Measurements from ENCODE around the gene NFRKB.
"Not testable (repeated sequence)": the region's sequence is repeated elsewhere in the genome, so short reads cannot be mapped to it uniquely, and the experiment has no call there.

Gene NFRKB

DNA sequence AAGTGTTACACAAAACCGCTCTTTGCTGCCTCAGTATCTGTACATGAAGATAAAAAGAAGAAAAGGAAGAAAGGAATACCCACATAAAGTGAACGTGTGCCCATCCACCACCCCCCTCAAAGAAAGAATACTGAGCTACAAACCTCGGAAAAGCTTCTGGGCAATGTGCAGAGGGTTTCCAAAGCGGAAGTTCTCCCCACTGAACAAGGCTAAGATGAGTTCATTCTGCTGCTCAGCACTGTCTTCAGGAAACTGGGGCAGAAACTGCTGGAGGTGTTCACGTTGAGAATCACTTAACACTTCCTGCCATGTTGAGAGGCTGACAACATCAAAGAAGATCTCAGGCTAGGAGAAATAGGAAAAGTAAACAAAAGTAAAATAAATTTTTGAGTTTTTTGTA, 6.9 kb downstream of the NFRKB start:
- DNase-seq = no peak

DNA sequence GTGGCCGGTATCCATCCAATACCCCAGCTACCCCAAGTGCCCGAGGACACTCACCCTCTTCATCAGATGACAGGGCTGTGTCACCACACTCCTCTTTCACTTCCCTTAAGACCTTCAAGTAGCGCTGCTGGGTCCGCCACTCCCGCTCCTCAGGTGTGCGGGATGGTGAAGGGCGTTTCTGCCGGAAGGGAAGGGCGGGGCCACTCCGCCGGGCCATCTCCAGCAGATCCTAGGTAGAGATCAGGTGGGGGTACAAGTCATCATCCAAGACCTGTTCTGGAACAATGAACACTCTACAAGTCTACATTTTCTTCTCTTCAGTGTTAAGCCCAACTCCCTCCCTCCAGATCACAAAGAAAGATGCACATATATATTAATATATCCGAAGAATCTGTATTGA, 10.0 kb downstream of the NFRKB start:
- no peak for DNase-seq

DNA sequence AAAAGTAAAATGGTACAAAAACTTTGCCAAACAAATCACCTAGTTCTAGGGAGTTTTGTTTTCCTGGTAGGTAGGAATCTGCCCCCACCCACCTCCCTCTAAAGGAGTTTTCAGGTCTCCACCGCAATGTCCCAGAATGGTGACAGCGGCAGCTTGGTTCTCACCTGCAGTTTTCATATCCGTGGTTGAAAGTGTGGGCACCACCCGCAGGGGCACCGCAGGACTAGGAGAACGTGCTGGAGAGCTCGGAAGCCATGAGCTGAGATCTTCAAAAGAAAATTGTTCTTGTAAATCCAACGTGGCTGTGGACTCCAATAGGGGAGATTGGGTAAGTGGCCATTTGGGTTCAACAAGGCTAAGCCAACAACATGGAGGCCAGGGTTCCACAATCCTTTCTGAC, 10.8 kb downstream of the NFRKB start:
- no peak for DNase-seq

DNA sequence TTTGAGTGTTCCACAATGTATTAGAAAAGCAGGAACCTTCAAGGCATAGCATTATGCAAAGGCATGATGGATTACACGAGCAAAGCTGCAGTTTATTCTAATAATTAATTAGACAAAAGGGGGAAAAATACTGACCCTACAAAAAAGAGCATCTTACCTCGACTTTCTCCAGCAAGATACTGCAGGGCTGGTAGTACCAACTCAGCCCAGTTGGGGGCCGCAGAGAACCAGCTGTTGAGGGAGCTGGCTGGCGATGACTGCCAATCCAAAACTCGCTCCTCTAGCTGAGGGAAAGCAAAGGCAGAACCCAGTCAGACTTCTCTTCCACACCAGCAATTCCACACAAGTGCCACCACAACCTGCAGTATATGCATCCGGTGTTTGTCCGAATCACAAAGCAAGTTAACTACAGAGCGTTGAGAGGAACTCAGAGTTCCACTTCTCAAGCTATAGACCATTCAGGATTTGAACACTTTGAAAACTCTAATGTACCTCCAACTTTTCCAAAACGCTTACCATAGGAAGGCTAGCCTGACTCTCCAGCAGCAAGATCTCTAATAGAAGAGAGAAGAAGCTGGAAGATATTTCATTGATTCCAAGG, 13.7 kb downstream of the NFRKB start:
- peak; percentile 45 to 57 for DNase-seq

DNA sequence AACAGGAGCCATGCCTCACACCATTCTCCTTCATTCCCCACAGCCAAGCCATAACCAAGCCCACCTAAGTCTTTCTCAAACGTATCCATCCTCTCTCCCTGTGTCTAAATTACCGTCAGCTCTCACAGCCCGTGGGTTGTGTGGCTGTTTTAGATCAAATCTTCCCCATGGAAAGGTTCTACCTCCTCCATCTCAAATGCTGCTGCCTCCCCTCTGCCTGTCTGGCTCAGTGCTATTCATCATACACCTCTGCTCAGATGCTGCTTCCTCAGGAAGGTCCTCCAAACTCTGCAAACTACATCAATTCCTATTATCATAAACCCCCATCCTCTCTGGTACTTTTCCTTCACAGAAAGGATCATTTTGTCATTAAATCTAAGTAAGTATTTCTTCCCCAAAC, 15.1 kb downstream of the NFRKB start:
- no peak for DNase-seq

DNA sequence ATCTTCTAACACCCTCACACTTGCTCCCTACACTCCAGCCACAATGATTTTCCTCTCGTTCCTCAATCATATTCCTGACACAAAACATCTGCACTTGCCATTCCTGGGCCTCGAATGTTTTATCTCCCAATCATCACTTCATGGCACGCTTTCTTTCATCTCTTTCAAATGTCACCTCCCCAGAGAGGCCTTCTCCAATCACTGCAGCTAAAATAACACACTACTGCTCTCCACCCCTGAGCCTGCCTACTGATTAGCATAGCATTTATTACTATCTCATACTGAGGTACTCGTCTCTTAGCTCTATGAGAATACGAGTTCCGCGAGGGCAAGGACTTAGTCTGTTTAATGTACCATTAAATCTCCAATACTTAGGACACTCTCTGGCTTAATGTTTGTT, 23.5 kb downstream of the NFRKB start:
- DNase-seq = no peak

DNA sequence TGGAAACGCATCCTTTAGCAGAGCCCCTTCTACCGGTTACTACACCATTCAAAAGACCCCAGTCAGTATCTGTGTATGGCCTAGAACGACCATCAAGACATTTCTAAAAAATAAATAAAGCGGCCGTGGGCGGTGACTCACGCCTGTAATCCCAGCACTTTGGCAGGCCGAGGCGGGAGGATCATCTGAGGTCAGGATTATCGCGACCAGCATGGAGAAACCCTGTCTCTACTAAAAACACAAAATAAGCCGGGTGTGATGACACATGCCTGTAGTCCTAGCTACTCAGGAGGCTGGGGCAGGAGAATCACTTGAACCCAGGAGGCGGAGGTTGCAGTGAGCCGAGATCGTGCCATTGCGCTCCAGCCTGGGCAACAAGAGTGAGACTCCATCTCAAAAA, 26.8 kb downstream of the NFRKB start:
- not testable (repeated sequence) for DNase-seq

DNA sequence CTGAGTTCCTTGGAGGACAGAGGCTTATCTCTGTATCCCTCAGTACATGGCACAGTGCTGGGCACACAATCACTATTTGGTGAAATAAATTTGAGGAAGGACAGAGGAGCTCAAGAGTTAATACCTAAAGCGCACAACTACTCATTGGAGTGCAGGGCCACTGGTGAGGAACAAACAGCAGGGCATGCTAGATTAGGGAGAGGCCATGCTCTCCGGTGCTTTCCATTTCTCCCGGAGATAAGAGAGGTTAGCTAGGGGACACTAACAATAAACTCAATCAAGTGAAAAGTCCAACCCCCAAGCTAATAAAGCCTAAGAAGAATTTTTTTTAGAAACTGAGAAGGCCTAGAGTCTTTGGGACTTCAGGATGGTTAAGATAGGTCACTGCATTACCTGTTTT, 29.1 kb downstream of the NFRKB start:
- DNase-seq = no peak

DNA sequence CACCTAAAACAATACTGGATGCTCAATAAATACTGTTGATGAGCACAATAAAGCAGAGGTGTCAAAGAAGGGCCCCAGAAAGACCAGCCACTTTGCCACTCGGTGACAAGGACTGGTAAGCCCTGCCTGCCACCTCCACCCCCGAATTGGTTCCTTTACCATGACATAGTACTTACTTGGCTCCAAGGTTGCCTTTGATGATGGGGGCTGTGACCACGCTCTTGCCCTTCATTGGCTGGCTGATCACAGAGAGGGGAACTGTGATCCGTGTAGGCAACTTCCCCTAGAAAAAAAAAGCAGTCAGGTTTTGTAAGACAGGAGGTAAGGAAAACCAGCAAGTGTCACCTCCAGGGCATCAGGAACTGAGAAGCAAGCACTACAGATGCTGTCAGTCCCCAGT, 29.7 kb downstream of the NFRKB start:
- no peak for DNase-seq

DNA sequence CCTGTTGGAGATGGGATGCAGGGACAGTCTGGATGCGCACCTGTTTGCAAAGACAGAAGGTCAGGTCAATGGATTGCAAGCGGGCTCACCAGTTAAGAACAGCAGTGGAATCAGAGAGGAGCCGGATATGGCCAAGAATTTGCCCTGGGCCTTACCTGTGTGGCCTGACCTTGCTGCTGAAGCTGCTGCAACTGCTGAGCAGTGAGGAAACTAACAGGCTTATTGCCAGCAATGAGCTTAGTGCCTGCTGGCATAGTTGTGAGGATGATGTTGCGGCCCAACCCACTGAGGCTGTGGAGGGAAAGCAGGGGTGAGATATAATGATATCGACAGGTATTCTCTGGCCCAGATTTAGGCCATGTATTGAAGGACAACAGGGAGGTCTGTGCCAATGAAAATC, 30.6 kb downstream of the NFRKB start:
- no peak for DNase-seq

DNA sequence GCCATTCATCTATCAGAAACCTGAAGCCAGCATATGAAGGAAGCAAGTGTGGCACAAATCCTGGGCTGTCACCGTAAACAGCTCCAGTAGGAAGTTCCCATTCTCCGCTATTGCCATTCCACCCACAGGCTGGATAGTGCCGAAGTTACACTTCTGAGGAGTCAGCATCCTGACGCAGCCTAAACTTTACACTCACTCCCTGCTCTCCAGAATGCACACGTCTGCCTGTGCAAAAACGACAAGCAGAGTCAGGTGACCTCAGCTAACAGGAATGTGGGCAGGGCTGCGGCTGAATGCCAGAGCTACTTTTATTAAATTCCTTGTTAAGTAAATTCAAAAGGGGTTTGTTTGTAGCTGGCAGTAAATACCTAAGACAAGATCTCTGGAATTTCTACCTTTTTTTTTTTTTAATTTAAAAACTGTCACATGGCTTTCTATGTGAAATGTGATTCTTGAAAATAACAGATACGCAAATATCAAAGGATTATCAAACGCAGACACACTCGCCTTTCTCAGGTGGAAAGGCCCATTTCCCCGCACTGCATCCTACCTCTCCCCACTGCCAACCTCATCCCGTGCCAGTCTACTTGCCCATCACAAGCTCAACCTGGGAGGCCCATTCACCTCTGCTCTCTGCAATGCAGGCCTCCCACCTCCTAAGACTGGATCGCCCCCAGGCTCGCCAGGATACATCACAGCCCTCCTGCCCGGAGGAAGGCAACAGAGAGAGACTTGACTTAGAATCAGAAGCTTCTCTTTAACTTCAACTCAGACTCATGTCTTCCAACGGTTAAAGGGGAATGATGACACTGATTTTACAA, 33.5 kb downstream of the NFRKB start:
- DNase-seq = no peak

DNA sequence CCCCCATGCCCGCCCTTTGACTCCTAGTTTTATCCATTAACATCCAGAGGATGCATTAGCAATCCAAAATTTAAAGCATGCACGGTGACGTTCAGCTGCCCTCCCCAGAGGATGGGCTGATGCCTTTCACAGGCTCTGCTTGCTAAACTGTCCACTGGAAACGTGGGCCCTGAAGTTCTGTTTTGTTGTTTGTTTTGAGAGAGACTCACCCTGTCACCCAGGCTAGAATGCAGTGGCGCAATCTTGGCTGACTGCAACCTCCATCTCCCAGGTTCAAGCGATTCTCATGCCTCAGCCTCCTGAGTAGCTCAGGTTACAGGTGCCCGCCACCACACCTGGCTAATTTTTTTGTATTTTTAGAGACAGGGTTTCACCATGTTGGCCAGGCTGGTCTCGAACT, 39.3 kb downstream of the NFRKB start:
- DNase-seq = no peak

DNA sequence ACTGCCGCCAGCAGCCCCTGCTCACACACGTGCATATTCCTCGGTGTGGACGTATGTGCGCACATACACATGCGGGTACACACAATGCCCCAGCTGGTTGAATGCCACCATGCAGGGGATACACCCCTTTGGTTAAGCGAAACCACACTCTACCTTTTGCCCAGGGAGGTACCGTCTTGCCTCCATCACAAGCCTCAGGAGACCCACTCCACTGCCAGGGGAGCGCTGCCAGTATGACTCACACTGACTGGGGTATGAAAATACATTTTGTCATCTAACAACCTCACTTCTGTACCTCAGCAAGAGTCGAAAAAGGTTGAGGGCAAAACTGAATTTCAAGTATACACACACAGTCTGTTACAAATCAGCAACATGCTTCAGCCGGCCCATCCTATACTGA, 40.3 kb downstream of the NFRKB start:
- no peak for DNase-seq

DNA sequence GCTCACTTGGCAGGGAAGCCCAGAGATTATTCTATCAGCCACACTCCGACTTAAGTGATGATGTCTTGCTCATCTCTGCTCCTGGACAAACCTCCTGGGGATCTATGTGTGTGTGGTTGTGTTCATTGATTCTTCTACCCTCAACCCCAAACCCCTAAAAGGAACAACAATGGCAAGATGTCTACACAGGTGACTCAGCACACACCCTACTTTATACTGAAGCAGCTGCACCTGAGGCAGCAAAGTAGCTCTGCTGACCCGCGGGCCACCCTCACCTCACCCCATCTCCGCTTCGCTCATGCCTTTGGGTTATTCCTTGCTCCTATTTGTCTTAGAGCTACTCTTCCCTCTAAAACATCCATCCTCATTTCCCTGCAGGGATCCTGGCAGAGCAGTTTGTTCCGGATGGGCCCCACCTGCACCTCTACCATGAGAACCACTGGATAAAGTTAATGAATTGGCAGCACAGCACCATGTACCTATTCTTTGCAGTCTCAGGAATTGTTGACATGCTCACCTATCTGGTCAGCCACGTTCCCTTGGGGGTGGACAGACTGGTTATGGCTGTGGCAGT, 41.1 kb downstream of the NFRKB start:
- DNase-seq = no peak

DNA sequence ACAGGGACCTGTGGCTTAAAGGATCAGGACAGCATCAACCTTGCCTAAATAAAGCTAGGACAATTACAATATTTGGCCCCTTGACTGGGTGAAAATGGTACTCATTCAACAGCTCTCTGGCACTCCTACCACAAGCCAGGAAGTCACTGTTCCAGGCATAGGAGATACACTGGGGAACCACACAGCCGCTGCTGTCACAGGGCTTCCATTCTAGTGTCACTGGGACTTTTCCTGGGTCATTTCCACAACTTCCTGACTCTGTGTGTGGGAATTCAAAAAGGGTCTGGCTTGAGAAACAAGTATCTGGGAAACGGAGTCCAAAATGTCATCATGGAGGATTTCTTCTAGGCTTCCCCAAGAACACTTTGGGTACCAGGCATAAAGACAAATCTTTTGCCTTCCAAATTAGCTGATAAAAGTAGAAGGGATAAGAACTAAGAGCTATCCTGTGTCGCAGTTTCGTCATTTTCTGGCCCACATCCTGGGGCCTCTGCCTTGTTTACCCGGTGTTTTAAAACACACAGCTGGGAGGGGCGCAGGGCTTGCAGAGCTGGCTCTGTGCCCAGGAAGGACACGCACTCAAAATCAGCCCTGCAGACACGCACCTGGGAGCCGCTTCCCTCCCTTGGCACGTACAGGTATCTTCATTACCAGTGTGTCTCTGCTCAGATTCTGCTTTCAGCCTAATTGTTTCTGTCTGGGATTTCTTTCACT, 41.7 kb downstream of the NFRKB start:
- peak; percentile 25 to 46 for DNase-seq

DNA sequence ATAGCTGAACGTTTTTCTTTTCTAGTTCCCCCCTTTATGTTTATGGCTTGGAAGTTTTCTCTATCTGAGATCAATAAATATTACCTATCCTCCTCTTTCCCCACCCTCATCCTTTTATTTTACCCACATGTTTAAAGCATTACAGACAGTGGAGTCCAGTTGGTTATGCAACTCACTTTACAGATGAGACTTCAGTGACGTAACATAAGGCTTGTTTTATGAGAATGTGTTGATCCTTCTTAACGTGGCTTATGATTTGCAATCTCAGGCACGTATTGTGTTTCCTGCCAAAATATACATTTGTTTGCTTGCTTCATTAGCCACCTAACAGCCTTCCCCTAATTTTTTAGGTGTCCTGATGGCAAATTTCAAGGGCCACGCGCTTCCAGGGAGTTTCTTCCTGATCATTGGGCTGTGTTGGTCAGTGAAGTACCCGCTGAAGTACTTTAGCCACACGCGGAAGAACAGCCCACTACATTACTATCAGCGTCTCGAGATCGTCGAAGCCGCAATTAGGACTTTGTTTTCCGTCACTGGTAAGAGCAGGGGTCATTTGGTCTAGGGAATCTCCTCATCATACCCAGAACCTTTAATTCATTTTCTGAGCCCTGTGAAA, 43.1 kb downstream of the NFRKB start:
- DNase-seq = no peak

DNA sequence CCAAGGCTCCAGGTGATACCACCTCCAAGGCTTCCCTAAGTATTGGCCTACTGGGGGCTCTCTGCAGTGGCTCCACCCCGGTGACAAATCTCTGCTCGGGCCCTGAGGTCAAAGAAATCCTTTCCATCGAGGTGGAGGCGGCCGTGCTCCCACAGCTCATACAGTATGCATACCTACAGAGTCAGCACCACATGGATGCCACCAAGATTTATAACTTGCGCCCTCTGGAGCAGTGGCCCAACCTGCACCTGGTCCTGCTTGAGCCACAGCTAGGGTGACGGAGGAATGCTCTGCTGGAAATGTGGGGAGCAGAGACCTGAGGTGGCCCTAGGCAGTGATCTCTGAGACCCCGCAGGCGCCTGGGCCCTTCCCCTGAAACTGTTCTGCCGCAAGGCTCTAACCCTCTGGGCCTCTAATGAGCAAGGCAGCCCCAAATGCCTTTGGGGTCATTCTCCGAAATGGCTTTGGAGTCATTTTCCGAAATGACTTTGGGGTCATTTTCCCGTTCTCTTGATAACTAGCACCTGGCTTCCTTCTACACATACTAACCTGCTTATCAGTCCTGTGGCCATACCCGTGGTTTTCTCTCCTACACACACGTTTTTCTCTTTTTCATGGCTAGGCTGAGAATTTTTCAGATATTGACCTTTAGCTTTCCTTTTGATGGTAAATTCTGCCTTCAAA, 45.8 kb downstream of the NFRKB start:
- no peak for DNase-seq

DNA sequence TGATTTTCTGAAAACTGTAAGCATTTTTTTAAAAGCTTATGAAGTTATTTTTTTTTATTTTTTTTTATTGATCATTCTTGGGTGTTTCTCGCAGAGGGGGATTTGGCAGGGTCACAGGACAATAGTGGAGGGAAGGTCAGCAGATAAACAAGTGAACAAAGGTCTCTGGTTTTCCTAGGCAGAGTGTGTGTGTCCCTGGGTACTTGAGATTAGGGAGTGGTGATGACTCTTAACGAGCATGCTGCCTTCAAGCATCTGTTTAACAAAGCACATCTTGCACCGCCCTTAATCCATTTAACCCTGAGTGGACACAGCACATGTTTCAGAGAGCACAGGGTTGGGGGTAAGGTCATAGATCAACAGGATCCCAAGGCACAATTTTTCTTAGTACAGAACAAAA, 48.0 kb downstream of the NFRKB start:
- not testable (repeated sequence) for DNase-seq

DNA sequence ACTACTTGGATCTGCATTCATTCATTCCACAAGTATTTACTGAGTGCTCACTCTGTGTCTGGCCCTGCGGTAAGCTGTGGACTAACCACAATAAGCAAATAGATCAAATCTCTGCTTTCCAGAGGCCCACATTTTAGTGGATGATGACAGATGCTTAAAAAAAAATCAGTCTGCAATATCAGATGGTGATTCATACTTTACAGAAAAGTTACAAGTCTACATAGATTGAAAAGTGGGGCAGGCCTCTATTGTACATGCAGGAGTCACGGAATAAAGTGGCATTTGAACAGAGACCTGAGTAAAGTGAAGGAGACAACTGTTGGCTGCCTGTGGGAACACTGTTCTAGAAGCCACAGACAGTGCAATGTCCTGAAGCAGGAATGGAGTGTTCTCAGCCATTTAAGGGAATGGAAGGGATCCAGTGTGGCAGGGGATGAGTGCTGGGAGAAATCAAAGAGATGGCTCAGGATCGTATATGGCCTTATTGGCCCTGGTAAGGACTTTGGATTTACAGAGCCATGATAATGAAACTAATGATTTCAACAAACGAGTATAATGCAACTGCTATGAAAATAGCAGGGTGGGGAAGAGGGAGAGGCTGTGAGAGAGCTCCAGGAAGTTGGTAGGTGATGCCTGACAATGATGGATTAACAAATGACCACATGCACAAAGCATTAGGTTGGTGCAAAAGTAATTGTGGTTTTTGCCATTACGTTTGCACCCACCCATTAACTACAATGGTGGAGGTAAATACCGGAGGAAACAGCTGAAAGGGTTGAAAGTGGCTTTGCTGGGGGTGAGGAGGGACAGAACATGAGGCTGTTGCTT, 48.7 kb downstream of the NFRKB start:
- DNase-seq = no peak
